ENCODE measurements around the gene MTHFD2.
"Not testable (repeated sequence)": the region's sequence is repeated elsewhere in the genome, so short reads cannot be mapped to it uniquely, and the experiment has no call there.

Gene MTHFD2

DNA sequence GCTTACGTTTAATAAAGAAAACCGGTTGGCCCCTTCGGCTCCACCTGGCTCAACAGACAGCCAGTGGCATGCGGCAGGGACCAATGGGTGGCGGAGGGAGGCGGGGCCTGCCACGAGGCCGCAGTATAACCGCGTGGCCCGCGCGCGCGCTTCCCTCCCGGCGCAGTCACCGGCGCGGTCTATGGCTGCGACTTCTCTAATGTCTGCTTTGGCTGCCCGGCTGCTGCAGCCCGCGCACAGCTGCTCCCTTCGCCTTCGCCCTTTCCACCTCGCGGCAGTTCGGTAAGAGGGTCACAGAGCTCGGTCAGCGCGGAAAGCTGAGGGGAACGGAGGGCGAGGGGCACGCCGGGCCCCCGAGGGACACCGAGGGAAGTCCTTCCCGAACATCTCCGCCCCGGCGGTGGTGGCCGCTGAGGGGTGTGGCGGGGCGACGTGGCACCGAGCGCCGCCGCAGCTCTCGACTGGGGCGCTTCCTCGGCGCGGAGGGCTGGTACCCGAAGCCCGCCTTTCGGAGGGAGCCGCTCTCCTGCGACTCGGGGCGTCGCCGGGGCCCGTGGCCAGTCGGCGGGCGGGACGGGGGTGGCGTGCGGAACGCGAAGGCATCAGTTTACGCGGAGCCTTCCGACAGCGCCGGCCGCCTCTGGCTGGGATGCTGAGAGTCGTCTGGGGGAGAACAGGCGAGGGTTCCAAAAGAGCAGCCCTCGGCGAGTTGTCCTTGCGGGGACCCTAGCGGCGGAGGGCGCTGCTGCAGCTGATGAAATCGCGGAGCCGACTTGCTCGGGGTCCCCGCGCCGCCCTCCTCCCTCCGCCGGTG lies at the start of gene MTHFD2:
TSS of gene MTHFD2 (plus strand) at position 155 of the 814 bp plus-strand sequence. CDS start at position 182, 27 bp downstream.
- DNase-seq = peak; percentile 99

- no peak for DNase-seq
Measured at GRCh38 chr2:74149247-74149525, 49.2 kb upstream of the MTHFD2 start.

GRCh38 chr2:74149570-74150319 lies 48.7 kb upstream of the MTHFD2 start:
- DNase-seq = no peak

- DNase-seq = no peak
Measured at GRCh38 chr2:74152954-74153353, 45.5 kb upstream of the MTHFD2 start.

DNA sequence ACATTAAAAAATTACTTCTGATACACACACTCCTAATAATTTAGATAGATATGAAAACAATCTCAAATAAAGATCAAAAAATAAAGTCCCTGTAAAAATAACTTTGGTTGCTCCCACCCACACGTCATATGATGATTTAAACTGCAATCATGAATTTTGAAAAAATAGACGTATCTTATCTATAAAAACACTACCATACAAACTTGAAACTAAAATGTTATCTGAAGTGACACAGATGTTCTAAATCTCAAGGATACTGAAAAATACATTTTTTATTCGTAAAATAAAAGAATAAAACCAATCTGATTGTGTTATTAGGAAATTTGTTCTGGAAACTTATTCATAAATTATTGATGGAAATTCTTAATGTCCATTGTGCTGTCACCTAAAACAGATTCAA lies 42.6 kb upstream of the MTHFD2 start:
- no peak for DNase-seq

- DNase-seq = no peak
Measured at GRCh38 chr2:74162951-74163350, 35.5 kb upstream of the MTHFD2 start.

DNA sequence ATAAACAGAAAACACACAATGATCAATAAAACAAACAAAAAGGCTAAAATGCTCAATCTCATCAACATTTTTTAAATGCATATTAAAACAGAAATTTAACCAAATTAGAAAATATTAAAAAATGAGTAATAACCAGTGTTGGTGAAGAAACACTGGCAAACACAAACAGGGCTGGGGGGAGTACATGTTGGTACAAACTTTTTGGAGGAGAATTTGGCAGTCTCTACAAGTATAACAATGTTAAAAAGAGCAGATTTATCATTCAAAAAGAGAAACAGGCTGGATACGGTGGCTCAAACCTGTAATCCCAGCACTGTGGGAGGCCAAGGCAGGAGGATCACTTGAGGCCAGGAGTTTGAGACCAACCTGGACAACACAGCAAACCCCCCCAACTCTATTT lies 33.7 kb upstream of the MTHFD2 start:
- DNase-seq = no peak

GRCh38 chr2:74168739-74169138 lies 29.7 kb upstream of the MTHFD2 start:
- DNase-seq = no peak

DNA sequence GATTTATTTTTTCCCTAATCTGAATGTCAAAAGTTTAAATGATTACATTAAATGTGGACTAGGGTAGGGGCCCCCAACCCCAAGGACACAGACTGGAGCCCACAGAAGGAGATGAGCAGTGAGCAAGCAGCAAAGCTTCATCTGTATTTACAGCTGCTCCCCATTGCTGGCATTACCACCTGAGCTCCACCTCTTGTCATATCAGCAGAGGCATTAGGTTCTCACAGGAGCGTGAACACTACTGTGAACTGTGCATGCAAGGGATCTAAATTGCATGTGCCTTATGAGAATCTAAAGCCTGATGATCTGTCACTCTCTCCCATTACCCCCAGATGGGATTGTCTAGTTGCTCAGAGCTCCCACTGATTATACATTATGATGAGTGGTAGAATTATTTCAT lies 23.5 kb upstream of the MTHFD2 start:
- DNase-seq = no peak

DNA sequence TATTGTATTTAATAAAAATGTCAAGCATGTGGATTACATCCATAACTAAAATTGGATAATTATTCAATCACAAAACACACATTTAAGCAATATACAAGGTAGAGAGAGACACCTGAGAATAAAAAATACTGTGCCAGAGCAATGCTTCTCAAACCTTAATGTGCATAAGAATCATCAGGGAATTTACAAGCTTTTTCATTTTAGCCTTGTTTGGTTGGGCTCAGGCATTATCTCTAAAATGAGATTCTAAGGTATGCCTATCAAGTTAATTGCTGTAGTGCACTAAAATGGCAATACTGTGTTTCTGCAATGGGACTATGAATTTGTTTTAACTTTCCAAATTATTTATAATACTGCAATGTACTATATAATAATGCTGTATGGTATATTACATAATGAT lies 20.7 kb upstream of the MTHFD2 start:
- DNase-seq = no peak

DNA sequence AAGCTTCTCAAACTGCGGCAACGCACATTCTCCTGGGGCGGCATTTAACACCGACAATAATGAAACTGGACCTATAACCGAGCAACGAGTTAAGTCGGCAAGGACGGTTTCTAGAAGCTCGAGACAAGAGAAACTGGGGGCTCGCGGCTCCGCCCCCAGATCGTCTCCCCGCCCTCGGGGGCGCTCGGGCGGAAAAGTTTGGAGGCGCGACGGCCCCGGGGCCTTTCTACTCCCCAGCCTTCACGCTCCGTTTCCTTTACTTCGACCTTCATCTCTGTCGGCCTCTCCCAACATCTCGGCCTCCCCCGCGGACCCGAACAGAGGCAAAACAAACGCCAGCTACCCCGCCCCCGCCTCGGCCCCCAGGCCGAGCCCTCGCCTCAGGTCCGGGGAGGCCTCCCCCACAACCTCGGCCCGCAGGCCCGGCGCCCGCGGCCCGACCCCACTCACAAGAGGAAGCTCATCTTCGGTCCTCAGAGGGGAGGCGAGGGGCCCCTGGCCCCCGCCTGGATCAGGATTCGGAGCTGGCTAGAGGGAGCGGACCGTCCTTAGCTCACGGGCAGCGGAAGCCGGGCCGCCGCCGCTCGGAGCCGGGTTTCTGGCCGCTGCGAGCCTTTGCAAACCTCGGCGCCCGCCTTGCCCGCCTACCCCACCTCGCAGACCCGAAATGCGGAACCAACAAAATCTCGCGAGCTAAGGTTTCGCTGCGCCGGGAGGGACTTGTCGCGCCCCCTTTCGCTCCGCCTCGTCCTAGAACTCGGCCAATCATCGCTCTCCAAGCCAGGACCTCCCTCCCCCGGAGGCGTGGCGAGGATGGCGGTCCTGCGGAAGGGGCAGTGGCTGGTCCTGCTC lies 20.0 kb upstream of the MTHFD2 start, which contains the start of gene MOB1A:
TSS of gene MOB1A (minus strand) at position 669 of the 852 bp plus-strand sequence. CDS start at position 464, 205 bp downstream.
- peak; percentile 99 for DNase-seq

- DNase-seq = no peak
Measured at GRCh38 chr2:74179063-74179865, 19.2 kb upstream of the MTHFD2 start.

DNA sequence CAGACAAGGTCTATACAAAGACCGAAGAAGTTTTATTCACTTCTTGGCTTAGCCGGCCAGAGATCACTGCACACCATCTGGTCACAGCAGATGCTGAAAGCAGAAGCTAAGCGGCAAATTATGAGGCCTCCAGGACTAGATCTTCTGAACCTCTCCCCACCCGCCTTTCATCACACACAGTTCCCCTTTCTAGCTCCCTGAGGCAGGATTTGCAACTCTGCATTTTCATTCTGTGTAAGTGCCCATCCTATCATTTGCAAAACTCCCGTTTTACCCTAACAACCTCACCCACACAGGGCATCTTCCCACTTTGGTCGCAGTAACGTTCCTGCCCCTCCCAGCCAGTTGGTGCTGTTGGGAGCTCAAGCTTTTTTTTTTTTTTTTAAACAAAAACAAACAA lies 16.7 kb upstream of the MTHFD2 start:
- DNase-seq = peak; percentile 18

DNA sequence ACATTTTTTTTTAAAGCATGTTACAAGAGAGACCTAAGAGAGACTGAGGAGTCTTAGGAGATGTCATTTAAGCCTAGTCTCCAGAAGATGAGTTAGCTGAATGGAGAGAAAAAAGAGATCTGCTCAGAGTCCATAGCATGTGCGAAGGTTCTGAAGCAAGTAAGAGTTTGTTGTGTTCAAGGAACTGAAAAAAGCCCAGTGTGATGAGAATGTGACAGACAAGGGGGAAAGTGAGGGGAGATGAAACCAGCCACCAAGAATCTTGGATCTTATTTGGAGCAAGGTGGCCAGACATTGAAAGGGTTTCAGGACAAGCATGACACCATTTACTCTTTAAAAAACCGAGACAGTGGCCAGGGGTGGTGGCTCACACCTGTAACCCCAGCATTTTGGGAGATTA lies 14.5 kb upstream of the MTHFD2 start:
- DNase-seq = no peak

GRCh38 chr2:74186038-74186437 lies 12.4 kb upstream of the MTHFD2 start:
- no peak for DNase-seq

- not testable (repeated sequence) for DNase-seq
Measured at GRCh38 chr2:74186706-74187105, 11.7 kb upstream of the MTHFD2 start.

DNA sequence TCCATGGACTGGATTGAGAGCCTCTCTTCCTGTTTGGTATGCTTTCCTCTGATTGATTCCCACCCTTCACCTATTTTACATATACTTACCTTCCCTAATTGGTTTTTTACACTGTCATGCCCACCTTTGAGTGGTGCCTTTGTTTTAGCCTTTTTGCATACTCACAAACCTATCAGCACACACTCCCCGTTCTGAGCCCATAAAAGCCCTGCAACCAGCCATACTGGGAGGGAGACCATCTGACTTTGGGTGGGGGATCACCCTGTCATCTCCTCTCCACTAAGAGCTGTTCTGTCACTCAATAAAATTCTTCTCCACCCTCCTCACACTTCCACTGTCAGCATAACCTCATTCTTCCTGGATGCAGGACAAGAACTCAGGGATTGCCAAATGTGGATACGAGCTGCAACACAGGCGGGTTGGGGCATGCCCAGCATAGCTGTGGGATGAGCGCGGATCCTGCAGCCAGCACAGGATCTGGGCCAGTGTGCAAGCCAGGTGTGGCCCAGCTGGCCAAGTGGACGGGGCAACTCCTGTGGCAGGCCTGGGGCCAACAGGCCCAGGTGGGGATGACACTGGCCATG lies 10.3 kb upstream of the MTHFD2 start:
- DNase-seq = peak; percentile 60

- no peak for DNase-seq
Measured at GRCh38 chr2:74188696-74189095, 9.7 kb upstream of the MTHFD2 start.

DNA sequence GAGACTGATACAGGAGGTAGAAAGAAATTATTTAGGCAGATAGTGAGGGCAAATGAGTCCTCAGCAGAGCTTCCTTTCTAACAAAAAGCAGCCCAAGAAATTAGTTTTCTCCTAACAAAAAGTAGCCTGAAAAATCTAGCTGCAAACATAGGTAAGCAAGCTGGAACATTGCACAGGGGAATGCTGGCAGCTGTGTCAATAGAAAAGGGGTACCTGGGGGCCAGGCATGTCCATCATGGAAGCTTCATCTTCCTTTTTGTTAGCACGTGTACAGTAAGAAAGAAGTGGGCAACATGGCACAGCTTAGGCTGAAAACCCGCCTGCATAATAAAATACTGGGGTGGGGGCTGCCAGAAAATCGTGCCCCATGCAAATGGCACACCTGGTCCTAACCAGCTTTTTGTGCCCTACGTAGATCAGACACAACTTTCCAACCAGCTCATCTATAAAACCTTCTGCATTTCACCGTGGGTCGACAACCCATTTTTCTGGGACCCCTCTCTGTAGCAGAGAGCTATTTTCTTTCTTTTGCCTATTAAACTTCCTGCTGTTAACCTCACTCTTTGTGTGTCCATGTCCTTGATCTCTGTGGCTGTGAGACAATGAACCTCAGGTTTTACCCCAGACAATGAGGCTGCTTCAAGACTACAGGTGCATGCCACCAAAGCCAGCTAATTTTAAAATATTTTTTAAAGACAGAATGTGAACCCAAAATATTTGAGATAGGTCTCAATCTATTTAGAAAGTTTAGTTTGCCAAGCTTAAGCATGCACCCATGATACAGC lies 6.6 kb upstream of the MTHFD2 start:
- DNase-seq = no peak

DNA sequence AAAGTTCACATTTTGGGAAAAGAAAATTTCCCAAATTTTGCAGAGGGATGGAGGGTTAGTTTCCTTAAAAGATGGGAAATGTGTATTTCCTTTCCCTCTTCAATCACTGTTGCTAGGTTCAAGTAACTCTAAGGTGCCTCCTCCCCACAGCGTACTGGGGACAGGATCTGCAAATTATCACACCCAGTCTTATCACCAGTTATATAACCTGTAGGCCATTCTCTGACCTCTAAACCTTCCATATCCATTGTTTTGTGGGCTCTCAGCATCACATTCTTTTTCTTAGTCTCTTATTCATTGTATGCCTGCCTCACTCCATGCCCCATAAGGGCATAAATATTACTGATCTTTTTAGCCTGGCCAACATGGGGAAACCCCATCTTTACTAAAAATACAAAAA lies 3.6 kb upstream of the MTHFD2 start:
- DNase-seq = no peak

DNA sequence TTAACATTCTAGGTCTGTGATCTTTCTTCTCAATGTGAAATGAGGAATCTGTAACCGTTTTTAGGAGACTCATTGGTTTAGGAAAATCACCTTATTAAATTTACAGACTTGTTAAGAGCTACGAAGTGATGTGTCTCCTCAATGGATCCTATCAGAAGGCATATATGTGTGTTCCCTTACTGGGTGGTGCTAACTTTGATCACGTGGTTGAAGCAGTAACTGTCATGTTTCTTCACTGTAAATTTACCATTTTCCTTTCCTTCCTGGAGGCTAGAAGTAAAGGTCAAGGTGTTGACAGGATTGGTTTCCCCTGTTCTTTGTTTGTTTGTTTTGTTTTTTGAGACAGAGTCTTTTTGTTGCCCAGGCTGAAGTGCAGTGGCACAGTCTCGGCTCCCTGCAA lies 1.4 kb upstream of the MTHFD2 start:
- DNase-seq = no peak
